Measurements from ENCODE around the gene DOCK8. TPM values are rescaled to one million over a fixed set of nuclear protein-coding genes. Genes with fewer than 3 reads are reported as not detected.

DOCK8 gene
- total RNA-seq, 4 donors from 2014 or later, result 9.0 to 17.9 (median 13.6) TPM

- peaks cover 0 to 11% (median 7%) of the 10 kb centered on the region in 3 donors for H3K36me3 ChIP-seq
- WGBS, 2 donors, result 22 to 32% methylated on average over 5 of the region's 5 CpGs
Measured at GRCh38 chr9:419571-420171, 205.0 kb downstream of the DOCK8 start.

GRCh38 chr9:421896-422295 lies 207.2 kb downstream of the DOCK8 start:
- no peak for DNase-seq (ENCODE audit: low spot score in 2 of 2)
- TF ChIP-seq POLR2A (IDR thresholded peaks at IDR 0.05) (no peak), CTCF (IDR thresholded peaks at IDR 0.05) (no peak), EP300 (IDR thresholded peaks at IDR 0.05) (no peak)
- Histone ChIP-seq H3K4me1 (peaks cover 0 to 18% (median 2%) of the 10 kb centered on the region in 4 donors), H3K4me3 (no peak overlapping the region), H3K27me3 (no peaks in the 10 kb centered on the region), H3K27ac (no peak overlapping the region), H3K36me3 (peaks cover 0 to 13% (median 7%) of the 10 kb centered on the region in 3 donors), H3K9me3 (no peaks in the 10 kb centered on the region)
- 93 to 94% methylated on average over 6 of the region's 6 CpGs for WGBS, 2 donors

More at GRCh38 chr9:419571-420171, 205.0 kb downstream of the DOCK8 start:
- Histone ChIP-seq H3K27ac (peak overlapping the region in 2 of 4 donors; percentile 2 to 34), H3K4me3 (no peak overlapping the region), H3K9me3 (no peaks in the 10 kb centered on the region), H3K27me3 (no peaks in the 10 kb centered on the region), H3K4me1 (peaks cover 0 to 18% (median 2%) of the 10 kb centered on the region in 4 donors)
- TF ChIP-seq CTCF (IDR thresholded peaks at IDR 0.05), result no peak
- no peak for TF ChIP-seq EP300 (IDR thresholded peaks at IDR 0.05)
- no peak for TF ChIP-seq POLR2A (IDR thresholded peaks at IDR 0.05)
- DNase-seq (ENCODE audit: low spot score in 2 of 2), result no peak

GRCh38 chr9:426264-426663 lies 211.6 kb downstream of the DOCK8 start:
- 72 to 87% methylated on average over 6 of the region's 6 CpGs for WGBS, 2 donors

GRCh38 chr9:426976-427375 lies 212.3 kb downstream of the DOCK8 start:
- Histone ChIP-seq H3K27ac (no peak overlapping the region), H3K9me3 (no peaks in the 10 kb centered on the region), H3K36me3 (peaks cover 0 to 8% (median 0%) of the 10 kb centered on the region in 3 donors), H3K27me3 (no peaks in the 10 kb centered on the region), H3K4me3 (no peak overlapping the region), H3K4me1 (no peaks in the 10 kb centered on the region)
- DNase-seq (ENCODE audit: low spot score in 2 of 2), result no peak
- no peak for TF ChIP-seq EP300 (IDR thresholded peaks at IDR 0.05)
- no peak for TF ChIP-seq POLR2A (IDR thresholded peaks at IDR 0.05)
- TF ChIP-seq CTCF (IDR thresholded peaks at IDR 0.05), result no peak
- 86 to 92% methylated on average over 1 of the region's 1 CpG for WGBS, 2 donors

More at GRCh38 chr9:426264-426663, 211.6 kb downstream of the DOCK8 start:
- Histone ChIP-seq H3K4me1 (no peaks in the 10 kb centered on the region), H3K9me3 (no peaks in the 10 kb centered on the region), H3K4me3 (no peak overlapping the region), H3K27me3 (no peaks in the 10 kb centered on the region), H3K36me3 (peaks cover 0 to 8% (median 0%) of the 10 kb centered on the region in 3 donors), H3K27ac (no peak overlapping the region)
- no peak for DNase-seq (ENCODE audit: low spot score in 2 of 2)
- TF ChIP-seq EP300 (IDR thresholded peaks at IDR 0.05) (no peak), CTCF (IDR thresholded peaks at IDR 0.05) (no peak), POLR2A (IDR thresholded peaks at IDR 0.05) (no peak)

- no peaks in the 10 kb centered on the region for H3K36me3 ChIP-seq
- TF ChIP-seq CTCF (IDR thresholded peaks at IDR 0.05) (no peak), POLR2A (IDR thresholded peaks at IDR 0.05) (no peak), EP300 (IDR thresholded peaks at IDR 0.05) (no peak)
- peaks cover 0 to under 1% (median 0%) of the 10 kb centered on the region in 4 donors for H3K4me1 ChIP-seq
- no peaks in the 10 kb centered on the region for H3K27me3 ChIP-seq
- H3K4me3 ChIP-seq, result no peak overlapping the region
- H3K27ac ChIP-seq, result no peak overlapping the region
- H3K9me3 ChIP-seq, result no peaks in the 10 kb centered on the region
- 37 to 40% methylated on average over 1 of the region's 1 CpG for WGBS, 2 donors
- no peak for DNase-seq (ENCODE audit: low spot score in 2 of 2)
Measured at GRCh38 chr9:431701-432100, 217.0 kb downstream of the DOCK8 start.
